ENCODE data around the gene CNFN. TPM values are rescaled to one million over a fixed set of nuclear protein-coding genes. Genes with fewer than 3 reads are reported as not detected.

The CNFN gene
- total RNA-seq, 1 donor from 2014 or later, result not detected

Small RNAs within 50 kb of the gene (microRNA-seq; reads per million reads assigned to microRNA genes)
- not detected for gene MIR8077 (ENCODE audit: borderline number of aligned reads)

Other genes starting within 250 kb of the CNFN start
- gene DEDD2, start 172.6 kb downstream of the CNFN start, total RNA-seq, result 15.5 to 19.9 TPM (median 18.7 TPM) in 3 replicates
- gene ZNF526, start 170.0 kb downstream of the CNFN start, total RNA-seq, result 14.9 to 17.2 TPM (median 16.6 TPM) in 3 replicates
- 38.9 to 43.6 TPM (median 42.0 TPM) in 3 replicates for gene GSK3A, start 147.7 kb downstream of the CNFN start, total RNA-seq
- gene ERF, start 135.2 kb downstream of the CNFN start, total RNA-seq, result 64.5 to 74.6 TPM (median 71.7 TPM) in 3 replicates
- gene CIC, start 121.0 kb downstream of the CNFN start, total RNA-seq, result 83.6 to 101 TPM (median 86.3 TPM) in 3 replicates
- 0.24 to 1.7 TPM (median 0.82 TPM) in 3 replicates for gene PRR19, start 88.2 kb downstream of the CNFN start, total RNA-seq
- 15.2 to 32.9 TPM (median 31.1 TPM) in 3 replicates for gene PAFAH1B3, start 87.7 kb downstream of the CNFN start, total RNA-seq
- 0.32 to 0.36 TPM in 2 of 3 replicates, not detected in the other for gene TMEM145, start 77.0 kb downstream of the CNFN start, total RNA-seq
- 48.1 to 54.4 TPM (median 49.5 TPM) in 3 replicates for gene MEGF8, start 64.7 kb downstream of the CNFN start, total RNA-seq
- 3.6 to 3.9 TPM (median 3.8 TPM) in 3 replicates for gene LIPE, start 37.1 kb upstream of the CNFN start, total RNA-seq
- gene CXCL17, start 52.6 kb upstream of the CNFN start, total RNA-seq, result not detected in 3 replicates
- not detected in 3 replicates for gene CEACAM1, start 138.2 kb upstream of the CNFN start, total RNA-seq
- not detected in 3 replicates for gene CEACAM8, start 204.6 kb upstream of the CNFN start, total RNA-seq

Measured in chondrocyte (in vitro differentiated cells).